WTC11 (cell line): ENCODE data around the gene LDLRAD3. TPM values are rescaled to one million over a fixed set of nuclear protein-coding genes. Genes with fewer than 3 reads are reported as not detected.

Experiments used
- ATAC-seq: fragments of 200-7000 bp; cut with Tn5 transposase; 2 replicates; pipeline ENCODE4 v1.10.0; 2021; ENCODE audit warnings: mild to moderate bottlenecking, moderate library complexity
- CTCF ChIA-PET: fragments of 300-600 bp; sonication (Branson Sonifier 250); formaldehyde crosslinking; loops from one replicate; lab custom pipeline; 2021; ENCODE audit warnings: antibody characterized with exemption; lab: Charles Lee
- POLR2A ChIA-PET: fragments of 350-600 bp; sonication (Branson Sonifier 250); formaldehyde crosslinking; loops from one replicate; lab custom pipeline; 2021; ENCODE audit warnings: antibody characterized with exemption; lab: Charles Lee
- DNase-seq: peaks from one replicate; pipeline ENCODE4 v3.0.0; 2021; ENCODE audit warnings: low spot score
- H3K27ac Mint-ChIP-seq: 2 replicates; pipeline ENCODE4 v1.8.0; 2021; ENCODE audit warnings: mixed read lengths
- H3K27me3 Mint-ChIP-seq: 2 replicates; pipeline ENCODE4 v1.8.0; 2021; ENCODE audit warnings: low read depth, mild to moderate bottlenecking, moderate library complexity, mixed read lengths
- H3K36me3 Mint-ChIP-seq: 2 replicates; pipeline ENCODE4 v1.8.0; 2021; ENCODE audit warnings: mixed read lengths
- H3K4me1 Mint-ChIP-seq: 2 replicates; pipeline ENCODE4 v1.8.0; 2022; ENCODE audit warnings: mixed read lengths
- H3K4me3 Mint-ChIP-seq: 2 replicates; pipeline ENCODE4 v1.8.0; 2021; ENCODE audit warnings: mild to moderate bottlenecking, moderate library complexity, mixed read lengths
- H3K9me3 Mint-ChIP-seq: 2 replicates; pipeline ENCODE4 v1.8.0; 2021; ENCODE audit warnings: mixed read lengths
- CBFB ChIP-seq: sonication (generic); formaldehyde crosslinking; IDR thresholded peaks from 2 replicates; pipeline ENCODE4 v1.8.1; 2022; ENCODE audit warnings: mild to moderate bottlenecking, low read depth, missing genetic modification reagents
- ESRRA ChIP-seq: sonication (generic); formaldehyde crosslinking; IDR thresholded peaks from 2 replicates; pipeline ENCODE4 v1.8.1; 2022; ENCODE audit warnings: mild to moderate bottlenecking, missing genetic modification reagents, borderline replicate concordance
- NFE2L1 ChIP-seq: sonication (generic); formaldehyde crosslinking; IDR thresholded peaks from 2 replicates; pipeline ENCODE4 v1.8.1; 2023; ENCODE audit warnings: missing genetic modification reagents
- NR1H2 ChIP-seq: sonication (generic); formaldehyde crosslinking; IDR thresholded peaks from 2 replicates; pipeline ENCODE4 v1.9.0; 2021; ENCODE audit warnings: mild to moderate bottlenecking, moderate library complexity, missing genetic modification reagents
- RORB ChIP-seq: fragments of 250-450 bp; sonication (Bioruptor Pico); IDR thresholded peaks from 2 replicates; pipeline ENCODE4 v1.9.0; 2021; ENCODE audit warnings: mild to moderate bottlenecking
- SP1 ChIP-seq: sonication (generic); formaldehyde crosslinking; conservative IDR thresholded peaks from 2 replicates; pipeline ENCODE4 v1.8.1; 2022; ENCODE audit warnings: missing genetic modification reagents
- TEAD4 ChIP-seq: sonication (generic); formaldehyde crosslinking; IDR thresholded peaks from 2 replicates; pipeline ENCODE4 v1.8.0; 2022; ENCODE audit warnings: mild to moderate bottlenecking, missing genetic modification reagents
- ZMAT4 ChIP-seq: fragments of 250-450 bp; sonication (Bioruptor Pico); IDR thresholded peaks from 2 replicates; pipeline ENCODE4 v1.9.0; 2021; ENCODE audit warnings: mild to moderate bottlenecking
- total RNA-seq: library from RNA; stranded (reverse); gene quantifications from 3 replicates; pipeline ENCODE4 v1.2.3, GENCODE V29; 2021
- TF ChIP-seq, protein P1 (sequence below): sonication (generic); formaldehyde crosslinking; IDR thresholded peaks from 2 replicates; pipeline ENCODE4 v1.8.1; 2023; ENCODE audit warnings: mild to moderate bottlenecking, moderate library complexity, missing genetic modification reagents
- TF ChIP-seq, protein P2 (sequence below): sonication (generic); formaldehyde crosslinking; IDR thresholded peaks from 2 replicates; pipeline ENCODE4 v1.8.1; 2022; ENCODE audit warnings: mild to moderate bottlenecking, moderate library complexity, missing genetic modification reagents
- TF ChIP-seq, protein P3 (sequence below): sonication (generic); formaldehyde crosslinking; IDR thresholded peaks from 2 replicates; pipeline ENCODE4 v1.8.0; 2023; ENCODE audit warnings: mild to moderate bottlenecking, missing genetic modification reagents
- TF ChIP-seq, protein P4 (sequence below): fragments of 250-450 bp; sonication (Bioruptor Pico); IDR thresholded peaks from 2 replicates; pipeline ENCODE4 v1.9.0; 2021; ENCODE audit warnings: mild to moderate bottlenecking, borderline replicate concordance
- TF ChIP-seq, protein P5 (sequence below): sonication (generic); formaldehyde crosslinking; IDR thresholded peaks from 2 replicates; pipeline ENCODE4 v1.8.1; 2022; ENCODE audit warnings: mild to moderate bottlenecking, missing genetic modification reagents, moderate library complexity, borderline replicate concordance
- TF ChIP-seq, protein P6 (sequence below): fragments of 200-600 bp; IDR thresholded peaks from 2 replicates; pipeline ENCODE4 v1.8.0; 2022; ENCODE audit warnings: antibody characterized with exemption

The LDLRAD3 gene
- total RNA-seq, 1 experiment from 2014 or later: 14.5 TPM

- Mint-ChIP-seq H3K4me1 (peaks cover 30% of the 10 kb centered on the region), H3K9me3 (peaks cover 13% of the 10 kb centered on the region), H3K4me3 (no peak overlapping the region), H3K27me3 (no peaks in the 10 kb centered on the region), H3K36me3 (peaks cover 11% of the 10 kb centered on the region), H3K27ac (no peak overlapping the region)
- no peak for DNase-seq
- no peak for ATAC-seq
- ChIA-PET CTCF (interaction anchor here (0.6 to 6.0 kb wide), 5 partner anchors 9 to 1025 kb away, joined by 4 to 78 read pairs (median 51); no protein-coding TSS in a partner anchor), POLR2A (interaction anchor here (0.6 kb wide), 1 partner anchor 14 kb away, joined by 4 read pairs; no protein-coding TSS in a partner anchor)
- TF ChIP-seq ZMAT4 (CRISPR knock-in tag) (no peak), ESRRA (CRISPR knock-in tag) (no peak), RORB (CRISPR knock-in tag) (no peak), TEAD4 (CRISPR knock-in tag) (no peak), CBFB (no peak), SP1 (CRISPR knock-in tag) (no peak), NFE2L1 (CRISPR knock-in tag) (no peak), NR1H2 (CRISPR knock-in tag) (no peak)
- TF ChIP-seq, protein P1, sequence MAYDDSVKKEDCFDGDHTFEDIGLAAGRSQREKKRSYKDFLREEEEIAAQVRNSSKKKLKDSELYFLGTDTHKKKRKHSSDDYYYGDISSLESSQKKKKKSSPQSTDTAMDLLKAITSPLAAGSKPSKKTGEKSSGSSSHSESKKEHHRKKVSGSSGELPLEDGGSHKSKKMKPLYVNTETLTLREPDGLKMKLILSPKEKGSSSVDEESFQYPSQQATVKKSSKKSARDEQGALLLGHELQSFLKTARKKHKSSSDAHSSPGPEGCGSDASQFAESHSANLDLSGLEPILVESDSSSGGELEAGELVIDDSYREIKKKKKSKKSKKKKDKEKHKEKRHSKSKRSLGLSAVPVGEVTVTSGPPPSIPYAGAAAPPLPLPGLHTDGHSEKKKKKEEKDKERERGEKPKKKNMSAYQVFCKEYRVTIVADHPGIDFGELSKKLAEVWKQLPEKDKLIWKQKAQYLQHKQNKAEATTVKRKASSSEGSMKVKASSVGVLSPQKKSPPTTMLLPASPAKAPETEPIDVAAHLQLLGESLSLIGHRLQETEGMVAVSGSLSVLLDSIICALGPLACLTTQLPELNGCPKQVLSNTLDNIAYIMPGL: no peak
- TF ChIP-seq, protein P2, sequence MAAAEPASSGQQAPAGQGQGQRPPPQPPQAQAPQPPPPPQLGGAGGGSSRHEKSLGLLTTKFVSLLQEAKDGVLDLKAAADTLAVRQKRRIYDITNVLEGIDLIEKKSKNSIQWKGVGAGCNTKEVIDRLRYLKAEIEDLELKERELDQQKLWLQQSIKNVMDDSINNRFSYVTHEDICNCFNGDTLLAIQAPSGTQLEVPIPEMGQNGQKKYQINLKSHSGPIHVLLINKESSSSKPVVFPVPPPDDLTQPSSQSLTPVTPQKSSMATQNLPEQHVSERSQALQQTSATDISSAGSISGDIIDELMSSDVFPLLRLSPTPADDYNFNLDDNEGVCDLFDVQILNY (CRISPR knock-in tag): no peak
- TF ChIP-seq, protein P3, sequence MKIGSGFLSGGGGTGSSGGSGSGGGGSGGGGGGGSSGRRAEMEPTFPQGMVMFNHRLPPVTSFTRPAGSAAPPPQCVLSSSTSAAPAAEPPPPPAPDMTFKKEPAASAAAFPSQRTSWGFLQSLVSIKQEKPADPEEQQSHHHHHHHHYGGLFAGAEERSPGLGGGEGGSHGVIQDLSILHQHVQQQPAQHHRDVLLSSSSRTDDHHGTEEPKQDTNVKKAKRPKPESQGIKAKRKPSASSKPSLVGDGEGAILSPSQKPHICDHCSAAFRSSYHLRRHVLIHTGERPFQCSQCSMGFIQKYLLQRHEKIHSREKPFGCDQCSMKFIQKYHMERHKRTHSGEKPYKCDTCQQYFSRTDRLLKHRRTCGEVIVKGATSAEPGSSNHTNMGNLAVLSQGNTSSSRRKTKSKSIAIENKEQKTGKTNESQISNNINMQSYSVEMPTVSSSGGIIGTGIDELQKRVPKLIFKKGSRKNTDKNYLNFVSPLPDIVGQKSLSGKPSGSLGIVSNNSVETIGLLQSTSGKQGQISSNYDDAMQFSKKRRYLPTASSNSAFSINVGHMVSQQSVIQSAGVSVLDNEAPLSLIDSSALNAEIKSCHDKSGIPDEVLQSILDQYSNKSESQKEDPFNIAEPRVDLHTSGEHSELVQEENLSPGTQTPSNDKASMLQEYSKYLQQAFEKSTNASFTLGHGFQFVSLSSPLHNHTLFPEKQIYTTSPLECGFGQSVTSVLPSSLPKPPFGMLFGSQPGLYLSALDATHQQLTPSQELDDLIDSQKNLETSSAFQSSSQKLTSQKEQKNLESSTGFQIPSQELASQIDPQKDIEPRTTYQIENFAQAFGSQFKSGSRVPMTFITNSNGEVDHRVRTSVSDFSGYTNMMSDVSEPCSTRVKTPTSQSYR (CRISPR knock-in tag): no peak
- TF ChIP-seq, protein P4, sequence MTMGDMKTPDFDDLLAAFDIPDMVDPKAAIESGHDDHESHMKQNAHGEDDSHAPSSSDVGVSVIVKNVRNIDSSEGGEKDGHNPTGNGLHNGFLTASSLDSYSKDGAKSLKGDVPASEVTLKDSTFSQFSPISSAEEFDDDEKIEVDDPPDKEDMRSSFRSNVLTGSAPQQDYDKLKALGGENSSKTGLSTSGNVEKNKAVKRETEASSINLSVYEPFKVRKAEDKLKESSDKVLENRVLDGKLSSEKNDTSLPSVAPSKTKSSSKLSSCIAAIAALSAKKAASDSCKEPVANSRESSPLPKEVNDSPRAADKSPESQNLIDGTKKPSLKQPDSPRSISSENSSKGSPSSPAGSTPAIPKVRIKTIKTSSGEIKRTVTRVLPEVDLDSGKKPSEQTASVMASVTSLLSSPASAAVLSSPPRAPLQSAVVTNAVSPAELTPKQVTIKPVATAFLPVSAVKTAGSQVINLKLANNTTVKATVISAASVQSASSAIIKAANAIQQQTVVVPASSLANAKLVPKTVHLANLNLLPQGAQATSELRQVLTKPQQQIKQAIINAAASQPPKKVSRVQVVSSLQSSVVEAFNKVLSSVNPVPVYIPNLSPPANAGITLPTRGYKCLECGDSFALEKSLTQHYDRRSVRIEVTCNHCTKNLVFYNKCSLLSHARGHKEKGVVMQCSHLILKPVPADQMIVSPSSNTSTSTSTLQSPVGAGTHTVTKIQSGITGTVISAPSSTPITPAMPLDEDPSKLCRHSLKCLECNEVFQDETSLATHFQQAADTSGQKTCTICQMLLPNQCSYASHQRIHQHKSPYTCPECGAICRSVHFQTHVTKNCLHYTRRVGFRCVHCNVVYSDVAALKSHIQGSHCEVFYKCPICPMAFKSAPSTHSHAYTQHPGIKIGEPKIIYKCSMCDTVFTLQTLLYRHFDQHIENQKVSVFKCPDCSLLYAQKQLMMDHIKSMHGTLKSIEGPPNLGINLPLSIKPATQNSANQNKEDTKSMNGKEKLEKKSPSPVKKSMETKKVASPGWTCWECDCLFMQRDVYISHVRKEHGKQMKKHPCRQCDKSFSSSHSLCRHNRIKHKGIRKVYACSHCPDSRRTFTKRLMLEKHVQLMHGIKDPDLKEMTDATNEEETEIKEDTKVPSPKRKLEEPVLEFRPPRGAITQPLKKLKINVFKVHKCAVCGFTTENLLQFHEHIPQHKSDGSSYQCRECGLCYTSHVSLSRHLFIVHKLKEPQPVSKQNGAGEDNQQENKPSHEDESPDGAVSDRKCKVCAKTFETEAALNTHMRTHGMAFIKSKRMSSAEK (CRISPR knock-in tag): no peak
- TF ChIP-seq, protein P5, sequence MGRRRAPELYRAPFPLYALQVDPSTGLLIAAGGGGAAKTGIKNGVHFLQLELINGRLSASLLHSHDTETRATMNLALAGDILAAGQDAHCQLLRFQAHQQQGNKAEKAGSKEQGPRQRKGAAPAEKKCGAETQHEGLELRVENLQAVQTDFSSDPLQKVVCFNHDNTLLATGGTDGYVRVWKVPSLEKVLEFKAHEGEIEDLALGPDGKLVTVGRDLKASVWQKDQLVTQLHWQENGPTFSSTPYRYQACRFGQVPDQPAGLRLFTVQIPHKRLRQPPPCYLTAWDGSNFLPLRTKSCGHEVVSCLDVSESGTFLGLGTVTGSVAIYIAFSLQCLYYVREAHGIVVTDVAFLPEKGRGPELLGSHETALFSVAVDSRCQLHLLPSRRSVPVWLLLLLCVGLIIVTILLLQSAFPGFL (CRISPR knock-in tag): no peak
- TF ChIP-seq, protein P6, sequence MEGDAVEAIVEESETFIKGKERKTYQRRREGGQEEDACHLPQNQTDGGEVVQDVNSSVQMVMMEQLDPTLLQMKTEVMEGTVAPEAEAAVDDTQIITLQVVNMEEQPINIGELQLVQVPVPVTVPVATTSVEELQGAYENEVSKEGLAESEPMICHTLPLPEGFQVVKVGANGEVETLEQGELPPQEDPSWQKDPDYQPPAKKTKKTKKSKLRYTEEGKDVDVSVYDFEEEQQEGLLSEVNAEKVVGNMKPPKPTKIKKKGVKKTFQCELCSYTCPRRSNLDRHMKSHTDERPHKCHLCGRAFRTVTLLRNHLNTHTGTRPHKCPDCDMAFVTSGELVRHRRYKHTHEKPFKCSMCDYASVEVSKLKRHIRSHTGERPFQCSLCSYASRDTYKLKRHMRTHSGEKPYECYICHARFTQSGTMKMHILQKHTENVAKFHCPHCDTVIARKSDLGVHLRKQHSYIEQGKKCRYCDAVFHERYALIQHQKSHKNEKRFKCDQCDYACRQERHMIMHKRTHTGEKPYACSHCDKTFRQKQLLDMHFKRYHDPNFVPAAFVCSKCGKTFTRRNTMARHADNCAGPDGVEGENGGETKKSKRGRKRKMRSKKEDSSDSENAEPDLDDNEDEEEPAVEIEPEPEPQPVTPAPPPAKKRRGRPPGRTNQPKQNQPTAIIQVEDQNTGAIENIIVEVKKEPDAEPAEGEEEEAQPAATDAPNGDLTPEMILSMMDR: no peak
Measured at GRCh38 chr11:36059660-36060059, 115.8 kb downstream of the LDLRAD3 start.
